HG03520 (cell line): ENCODE results near the gene CDHR5.

Experiments
- ATAC-seq: cut with Tn5 transposase; IDR thresholded peaks from one replicate; pipeline ENCODE4 v1.9.1; 2021; ENCODE audit warnings: mild to moderate bottlenecking, moderate library complexity; ENCODE audit not compliant: unreplicated experiment

CDHR5 gene

DNA sequence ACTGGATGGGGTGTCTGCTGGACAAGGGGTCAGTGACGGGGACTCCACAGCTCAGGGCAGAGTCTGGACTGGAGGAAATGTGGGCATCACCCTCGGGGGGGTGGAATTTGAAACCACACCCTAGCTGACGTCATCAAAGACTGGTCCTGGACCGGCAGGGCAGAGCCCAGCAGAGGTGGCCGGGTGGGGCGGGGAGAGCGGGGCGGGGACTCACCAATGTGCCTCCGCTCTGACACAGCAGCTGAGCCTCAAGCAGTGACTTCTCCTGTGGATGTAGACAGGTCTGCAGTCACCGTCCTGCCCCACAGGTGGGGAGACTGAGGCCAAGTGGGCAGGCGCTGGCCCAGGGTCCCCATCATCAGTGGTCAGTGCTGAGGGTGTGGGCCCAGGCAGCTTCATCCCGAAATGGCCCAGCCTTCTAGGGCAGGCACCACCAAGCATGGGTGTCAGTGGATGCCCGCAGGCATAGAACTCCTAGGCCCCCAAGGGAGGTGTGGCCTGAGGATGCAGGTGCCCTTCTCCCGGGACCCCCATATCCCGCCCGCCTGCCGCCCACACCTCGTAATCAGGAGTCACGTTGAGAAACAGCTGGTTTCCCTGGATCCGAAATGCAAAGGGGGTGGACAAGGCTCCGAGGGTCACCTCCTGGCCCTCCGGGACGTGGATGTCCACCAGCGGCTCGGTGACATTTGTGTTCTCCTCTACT, 603 bp downstream of the CDHR5 start:
- no peak for ATAC-seq

DNA sequence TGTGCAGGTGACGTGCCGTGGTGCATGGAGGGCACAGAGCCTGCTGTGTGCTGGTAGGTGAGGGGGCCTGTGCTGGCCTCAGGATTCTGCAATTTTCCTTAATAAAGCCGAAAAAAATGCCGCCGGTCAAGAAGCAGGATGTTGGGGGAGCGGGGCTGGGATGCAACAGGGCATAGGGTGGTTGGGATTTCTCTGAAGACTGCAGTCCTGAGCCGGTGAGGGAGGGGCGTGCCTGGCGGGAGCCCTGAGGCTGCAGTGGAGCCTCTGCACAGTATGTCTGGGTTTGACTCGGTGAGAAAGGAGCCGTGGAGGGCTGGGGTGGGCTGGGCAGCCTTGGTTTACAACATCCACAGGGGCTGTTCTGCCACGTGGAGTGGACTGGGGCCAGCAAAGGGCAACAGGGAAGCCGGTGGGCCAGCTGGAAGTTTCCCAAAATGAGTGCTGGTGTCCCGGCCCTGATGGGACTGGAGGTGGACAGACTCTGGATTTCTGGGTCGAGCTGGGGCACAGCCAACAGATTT, 1.3 kb downstream of the CDHR5 start:
- no peak for ATAC-seq

DNA sequence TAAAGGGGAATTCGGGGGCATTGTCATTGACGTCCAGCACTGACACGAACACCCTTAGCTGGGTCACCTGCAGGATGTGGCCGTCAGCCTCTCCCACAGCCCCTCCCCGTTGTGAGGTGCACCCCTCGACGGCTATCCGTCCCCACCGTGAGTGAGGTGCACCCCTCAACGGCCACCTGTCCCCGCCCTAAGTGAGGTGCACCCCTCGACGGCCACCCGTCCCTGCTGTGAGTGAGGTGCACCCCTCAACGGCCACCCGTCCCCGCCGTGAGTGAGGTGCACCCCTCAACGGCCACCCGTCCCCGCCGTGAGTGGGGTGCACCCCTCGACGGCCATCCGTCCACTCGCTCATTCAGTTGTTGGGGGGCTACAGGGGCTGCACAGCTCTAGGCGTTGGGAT, 2.9 kb downstream of the CDHR5 start:
- ATAC-seq, result no peak

DNA sequence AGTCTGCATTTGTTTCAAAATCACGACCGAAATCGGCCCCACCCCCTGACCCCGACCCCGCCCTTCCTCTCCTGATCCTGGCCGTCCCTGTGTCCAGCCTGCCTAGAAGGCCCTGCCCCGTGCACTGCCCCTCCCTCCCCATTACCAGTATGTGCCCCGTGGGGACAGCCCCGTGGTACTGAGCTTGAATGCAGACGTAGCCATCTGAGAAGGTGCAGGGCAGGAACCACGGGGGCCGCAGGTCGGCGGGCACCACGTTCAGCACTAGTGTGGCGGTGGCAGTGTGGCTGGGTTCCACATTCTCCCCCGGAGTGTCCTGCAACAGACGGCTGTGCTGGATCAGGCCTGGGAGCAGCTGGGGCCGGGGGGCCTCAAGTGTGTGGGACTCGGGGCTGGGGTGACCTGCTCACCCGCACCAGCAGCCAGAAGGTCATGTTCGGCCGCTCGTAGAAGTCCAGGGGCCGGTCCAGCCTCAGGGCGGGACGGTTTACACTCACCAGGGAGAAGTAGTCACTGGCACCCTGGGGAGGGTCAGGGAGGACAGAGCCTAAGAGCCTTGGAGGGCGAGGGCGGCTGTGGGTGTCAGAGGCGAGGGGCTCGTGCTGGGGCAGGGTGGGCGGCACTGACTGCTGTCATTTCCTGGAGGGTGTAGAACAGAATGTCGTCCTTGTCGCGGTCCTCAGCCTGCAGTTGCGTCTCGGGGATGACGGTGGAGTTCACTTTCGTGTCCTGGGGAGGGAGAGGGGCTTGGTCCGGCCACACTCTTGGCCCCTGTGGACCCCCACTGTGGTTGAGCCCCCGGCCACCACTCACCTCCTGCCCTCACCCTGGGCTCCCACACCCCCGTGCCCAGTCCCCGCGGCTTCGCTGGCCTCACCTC, 3.6 kb downstream of the CDHR5 start:
- no peak for ATAC-seq

DNA sequence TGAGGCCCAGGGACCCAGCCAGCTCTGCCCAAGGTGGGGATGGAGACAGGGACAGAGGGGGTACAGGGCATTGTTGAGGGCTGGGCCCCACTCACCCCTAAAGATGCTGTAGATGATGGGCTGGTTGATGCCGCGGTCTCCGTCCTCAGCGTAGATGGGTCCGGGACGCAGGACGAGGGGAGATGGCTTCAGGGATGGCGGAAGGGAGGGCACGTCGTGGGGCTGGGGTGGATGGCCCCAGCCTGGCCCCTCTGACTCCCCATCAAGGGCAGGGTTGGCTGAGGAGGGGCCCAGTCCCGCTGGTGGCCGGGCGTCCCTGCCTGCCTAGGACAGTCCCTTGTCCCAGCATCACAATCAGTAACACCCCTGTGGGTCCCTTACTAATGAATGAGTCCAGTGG, 4.6 kb downstream of the CDHR5 start:
- ATAC-seq, result no peak

DNA sequence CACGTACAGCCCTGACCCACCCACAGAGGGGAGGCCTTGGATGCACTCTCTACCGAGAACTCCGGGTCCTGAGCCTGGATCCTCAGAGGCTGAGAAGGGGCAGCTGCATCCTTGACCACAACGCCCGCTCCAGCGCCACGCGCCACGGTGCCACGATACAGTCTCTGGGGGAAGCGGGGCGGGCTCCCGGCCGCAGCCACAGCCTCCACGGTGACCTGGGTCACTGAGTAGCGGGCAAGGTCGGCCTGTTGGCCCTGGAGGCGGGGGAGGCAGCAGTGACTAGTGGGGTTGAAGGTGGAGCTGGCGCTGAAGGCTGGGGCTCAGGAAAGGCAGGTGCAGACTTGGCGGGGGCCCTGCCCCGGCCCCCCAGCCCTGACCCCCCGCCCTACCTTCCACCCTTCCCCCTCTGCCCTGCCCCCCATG, 5.1 kb downstream of the CDHR5 start:
- no peak for ATAC-seq

DNA sequence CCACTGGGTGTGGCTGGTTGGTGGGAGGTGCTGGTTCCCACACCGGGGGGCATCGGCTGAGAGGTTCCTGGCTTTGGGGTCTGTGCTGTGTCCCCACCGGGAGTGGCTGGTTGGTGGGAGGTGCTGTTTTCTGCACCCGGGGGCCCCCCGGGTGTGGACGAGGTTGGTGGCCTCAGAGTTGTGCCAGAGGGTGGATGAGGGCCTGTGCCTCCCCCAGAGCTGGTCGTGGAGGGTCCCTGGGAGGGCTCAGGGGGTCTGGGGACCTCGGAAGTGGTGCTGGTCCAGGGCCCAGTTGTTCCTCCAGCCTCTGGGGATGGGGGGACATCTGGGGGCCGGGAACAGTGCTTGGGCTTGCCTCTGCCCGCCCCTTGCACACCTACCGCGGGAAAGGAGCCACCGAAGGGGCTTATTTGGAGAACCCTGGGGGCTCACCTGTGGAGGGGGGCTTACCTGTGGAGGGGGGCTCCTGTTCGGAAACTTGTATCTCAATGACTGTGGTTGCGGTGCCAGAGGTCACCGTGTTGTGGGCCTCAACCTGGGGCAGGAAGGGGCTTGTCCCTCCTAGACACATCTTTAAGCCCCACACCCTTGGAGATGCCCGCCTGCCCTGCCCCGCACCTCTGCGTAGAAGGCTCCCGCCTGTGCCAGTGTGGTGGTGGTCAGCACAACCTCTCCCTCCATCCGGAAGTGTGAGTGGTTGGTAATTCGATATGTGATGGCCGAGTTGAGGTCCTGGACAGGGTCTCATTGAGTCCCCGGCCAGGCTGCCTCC, 5.7 kb downstream of the CDHR5 start:
- no peak for ATAC-seq

DNA sequence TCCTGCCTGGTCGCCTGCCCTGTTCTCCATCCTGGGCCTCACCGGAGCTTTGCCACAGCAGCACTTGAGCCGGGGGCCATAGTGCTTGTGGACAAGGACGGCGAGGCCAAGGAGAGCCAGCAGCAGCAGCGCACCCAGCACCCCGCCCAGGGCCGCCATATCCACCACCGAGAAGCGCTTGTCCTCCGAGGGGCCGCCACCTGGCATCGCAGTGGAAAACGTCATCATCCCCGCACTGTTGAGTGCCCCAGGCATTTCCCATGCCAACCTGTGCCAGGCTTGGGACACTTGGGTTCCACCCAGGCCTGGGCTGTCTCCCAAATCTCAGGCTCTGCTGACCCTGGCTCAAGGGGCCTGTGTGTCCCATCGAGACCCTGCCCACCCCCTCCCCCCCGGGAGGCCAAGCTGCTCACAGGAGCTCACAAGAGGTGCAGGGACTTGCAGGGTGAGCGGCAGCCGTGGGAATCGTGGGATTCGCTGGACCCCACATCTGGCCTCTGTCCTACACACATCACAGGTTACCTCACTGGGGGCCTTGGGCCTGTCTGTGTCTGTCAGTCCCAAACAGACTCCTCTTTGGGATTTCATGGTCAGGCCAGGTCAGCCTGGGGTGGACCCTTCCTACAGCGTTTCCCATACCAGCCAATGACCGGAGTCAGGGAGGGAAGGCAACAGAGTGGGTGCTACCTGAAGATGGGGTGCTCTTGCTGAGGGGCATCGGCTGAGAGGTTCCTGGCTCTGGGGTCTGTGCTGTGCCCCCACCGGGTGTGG, 6.7 kb downstream of the CDHR5 start:
- ATAC-seq, result no peak

DNA sequence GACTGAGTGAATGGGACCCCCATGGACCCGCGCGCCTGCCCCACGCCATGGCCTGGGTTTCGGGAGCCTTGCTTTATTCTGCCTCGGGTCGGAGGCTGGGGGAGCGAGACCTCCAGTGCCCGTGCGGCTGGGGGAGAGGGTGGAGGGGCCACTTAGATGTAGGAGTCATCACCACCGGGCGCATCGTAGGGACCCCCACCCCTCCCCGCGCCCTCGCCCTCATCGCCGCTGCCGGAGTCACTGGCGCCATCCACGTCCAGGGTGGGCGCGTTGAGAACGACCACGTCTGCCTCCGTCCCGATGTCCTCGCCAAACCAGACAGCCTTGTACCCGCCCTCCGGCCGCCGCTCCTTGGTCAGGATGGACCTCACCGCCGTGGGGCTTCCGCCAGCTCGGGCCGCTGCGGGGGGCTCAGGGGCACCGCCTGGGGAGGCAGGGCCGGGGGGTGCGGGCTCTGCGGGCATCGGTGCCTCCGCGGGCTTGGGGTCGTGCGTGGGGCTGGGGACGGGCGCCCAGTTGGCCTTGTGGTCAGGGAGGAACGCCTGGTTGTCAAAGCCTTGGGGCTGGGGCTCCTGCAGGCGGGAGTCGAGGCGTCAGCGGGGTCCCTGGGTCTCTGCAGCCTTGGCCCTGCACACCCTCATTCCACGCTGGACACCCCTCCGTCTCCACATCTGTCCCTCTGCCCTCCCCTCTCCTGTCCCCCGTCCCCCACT, 7.4 kb downstream of the CDHR5 start:
- no peak for ATAC-seq

DNA sequence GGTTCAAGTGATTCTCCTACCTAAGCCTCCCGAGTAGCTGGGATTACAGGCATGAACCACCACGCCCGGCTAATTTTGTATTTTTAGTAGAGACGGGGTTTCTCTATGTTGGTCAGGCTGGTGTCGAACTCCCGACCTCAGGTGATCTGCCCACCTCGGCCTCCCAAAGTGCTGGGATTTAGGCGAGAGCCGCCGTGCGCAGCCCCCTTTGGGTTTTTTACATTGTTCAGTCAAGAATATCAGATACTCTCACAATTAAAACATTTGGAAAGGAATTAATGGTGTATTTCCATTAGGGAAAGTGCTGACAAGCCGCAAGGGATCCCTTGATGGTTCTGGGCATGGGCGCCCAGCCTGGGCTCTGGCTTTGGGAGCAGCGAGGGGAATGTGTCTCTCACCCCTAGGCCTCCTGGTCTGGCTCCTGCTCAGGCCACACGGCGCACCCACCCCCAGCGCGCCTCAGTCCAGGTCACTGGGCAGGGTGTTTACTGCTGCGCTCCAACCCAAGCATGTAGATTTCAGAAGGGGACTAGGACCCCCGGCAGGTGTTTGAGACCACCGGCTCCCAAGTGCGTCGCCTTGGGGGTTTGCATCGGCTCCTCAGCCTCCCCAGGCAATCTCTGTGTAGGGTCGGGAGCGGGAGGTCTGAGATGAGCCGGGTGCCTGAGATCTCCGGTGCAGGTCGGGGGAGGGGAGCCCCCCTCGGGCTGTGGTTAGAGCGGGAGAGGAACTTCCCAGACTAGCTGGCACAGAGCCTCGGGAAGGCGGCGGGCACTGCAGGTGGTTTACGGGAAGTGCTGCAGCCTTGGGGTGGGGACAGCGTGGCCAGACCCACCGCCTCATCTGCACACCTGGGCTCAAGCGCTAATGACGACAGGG, 8.2 kb downstream of the CDHR5 start:
- no peak for ATAC-seq

DNA sequence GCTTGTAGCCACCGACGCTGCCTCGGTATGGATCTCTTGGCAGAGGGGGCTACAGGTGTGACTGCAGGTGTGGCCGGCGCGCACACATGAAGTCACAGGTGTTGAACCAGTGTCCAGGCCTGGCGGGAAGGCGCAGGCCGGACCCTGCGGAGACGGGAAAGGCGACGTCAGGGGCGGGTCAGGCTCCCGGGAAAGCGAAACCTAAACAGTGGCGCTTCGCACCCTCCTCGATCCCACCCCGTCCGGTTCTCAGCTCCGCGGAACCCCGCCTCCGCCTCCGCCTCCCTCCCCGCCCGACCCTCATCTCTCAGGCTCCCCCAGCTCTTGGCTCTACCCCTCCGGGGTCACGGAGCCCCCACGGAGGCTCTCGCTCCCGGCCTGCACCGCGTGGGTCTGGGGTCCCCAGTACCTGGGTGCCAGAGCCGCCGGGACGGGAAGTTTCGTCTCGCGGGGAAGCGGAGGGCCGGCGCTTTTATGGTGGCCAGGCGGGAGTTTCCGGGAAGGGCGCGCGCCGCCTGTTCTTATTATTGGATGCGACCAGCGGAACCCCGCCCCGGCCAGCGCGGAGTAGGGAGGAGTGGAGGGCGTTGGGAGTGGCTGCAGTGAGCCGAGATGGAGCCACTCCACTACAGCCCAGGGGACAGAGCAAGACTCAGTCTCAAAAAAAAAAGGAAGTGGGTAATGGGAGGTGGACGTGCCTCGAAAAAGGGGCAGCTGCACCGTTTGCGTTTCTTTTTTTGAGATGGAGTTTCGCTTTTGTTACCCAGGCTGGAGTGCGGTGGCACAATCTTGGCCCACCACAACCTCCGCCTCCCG, 9.0 kb downstream of the CDHR5 start, which contains the start of gene IRF7:
Gene IRF7, minus strand, starts transcription at position 447 of the 816 bp plus-strand sequence. CDS start 586 bp downstream, outside the sequence.
- ATAC-seq, result peak; percentile 68

DNA sequence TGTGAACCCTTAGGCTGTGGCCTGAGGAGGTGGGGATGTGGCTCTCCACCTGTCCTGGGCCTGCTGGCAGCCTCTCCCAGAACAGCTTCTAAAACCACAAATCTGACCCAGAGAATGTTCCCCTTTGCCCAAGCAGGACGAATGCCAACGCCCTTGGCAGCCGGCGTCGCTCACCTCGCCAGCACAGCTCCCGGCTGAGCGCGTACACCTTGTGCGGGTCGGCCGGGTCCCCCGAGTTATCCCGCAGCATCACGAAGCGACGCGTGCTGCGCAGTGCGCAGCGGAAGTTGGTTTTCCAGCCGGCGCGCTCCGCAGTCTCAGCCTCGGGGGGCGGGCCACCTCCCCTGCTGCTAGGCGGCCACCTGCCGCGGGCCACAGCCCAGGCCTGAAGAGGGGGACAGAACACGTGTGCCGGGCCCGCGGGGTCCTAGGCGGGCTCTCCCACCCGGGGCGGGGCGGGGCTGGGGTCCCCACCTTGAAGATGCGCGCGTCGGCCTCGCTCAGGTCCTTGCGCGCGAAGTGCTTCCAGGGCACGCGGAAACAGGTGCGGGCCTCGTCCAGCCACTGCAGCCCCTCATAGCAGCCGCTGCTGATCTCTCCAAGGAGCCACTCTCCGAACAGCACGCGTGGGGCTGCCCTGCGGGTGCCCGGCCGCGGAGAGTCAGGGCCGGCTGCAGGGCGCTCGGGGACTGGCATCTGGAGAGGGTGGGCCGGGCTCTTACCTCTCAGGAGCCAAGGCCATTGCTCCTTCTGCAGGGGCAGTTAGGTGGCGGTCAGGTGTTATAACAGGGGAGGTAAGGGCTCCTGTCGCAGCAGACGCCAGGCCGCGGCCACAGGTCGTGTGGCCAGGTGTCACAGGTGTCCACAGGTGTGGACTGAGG, 9.9 kb downstream of the CDHR5 start:
- ATAC-seq, result peak; percentile 3

DNA sequence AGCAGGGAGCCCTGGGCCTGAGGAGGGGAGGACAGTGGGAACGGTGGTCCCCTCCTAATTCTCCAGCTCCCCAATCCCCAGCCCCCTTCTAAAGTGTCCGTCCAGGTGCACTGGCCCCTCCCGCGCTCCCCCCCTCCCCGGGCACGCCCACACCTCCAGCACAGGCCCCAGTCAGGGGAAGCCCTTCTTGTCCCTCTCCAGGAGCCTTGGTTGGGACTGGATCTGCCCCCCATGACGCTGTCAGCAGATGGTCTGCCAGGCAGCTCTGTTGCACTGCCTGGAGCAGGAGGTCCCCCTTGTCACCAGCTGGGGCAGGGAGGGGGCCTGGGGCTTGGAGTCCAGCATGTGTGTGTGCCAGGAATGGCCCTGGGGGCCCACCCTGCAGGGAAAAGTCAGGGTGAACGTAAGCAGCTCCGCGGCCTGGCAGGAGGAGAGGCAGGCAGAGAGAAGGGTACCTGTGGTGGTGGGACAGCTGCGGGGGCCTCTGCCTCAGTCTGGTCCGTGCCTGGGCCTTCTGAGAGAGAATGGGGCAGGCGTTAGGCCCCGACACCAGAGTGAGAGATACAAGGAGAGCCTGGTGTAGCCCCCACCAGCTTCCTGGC, 10.6 kb downstream of the CDHR5 start:
- no peak for ATAC-seq

DNA sequence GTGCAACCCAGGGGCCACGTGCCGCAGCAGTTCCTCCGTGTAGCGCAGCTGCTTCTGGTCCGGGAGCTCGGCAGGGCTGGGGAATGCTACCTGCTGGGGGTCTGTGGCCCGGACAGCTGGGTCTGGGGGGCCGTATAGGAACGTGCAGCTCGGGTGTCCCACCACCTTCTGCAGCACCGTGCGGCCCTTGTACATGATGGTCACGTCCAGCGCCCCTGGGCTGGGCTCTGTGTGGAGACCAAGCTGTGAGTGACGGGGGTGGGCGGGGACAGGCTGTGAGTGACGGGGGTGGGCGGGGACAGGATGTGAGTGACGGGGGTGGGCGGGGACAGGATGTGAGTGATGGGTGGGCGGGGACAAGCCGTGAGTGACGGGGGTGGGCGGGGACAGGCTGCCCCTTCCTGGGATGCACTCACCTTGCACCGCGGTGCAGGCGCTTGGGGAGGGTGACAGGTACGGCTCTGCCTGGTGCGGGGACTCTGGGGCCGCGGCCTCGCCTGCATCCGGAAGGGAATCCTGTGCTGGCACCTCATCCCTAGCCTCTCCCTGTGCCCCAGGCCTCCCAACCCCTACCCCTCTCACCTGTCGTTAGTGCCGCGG, 11.3 kb downstream of the CDHR5 start:
- no peak for ATAC-seq

DNA sequence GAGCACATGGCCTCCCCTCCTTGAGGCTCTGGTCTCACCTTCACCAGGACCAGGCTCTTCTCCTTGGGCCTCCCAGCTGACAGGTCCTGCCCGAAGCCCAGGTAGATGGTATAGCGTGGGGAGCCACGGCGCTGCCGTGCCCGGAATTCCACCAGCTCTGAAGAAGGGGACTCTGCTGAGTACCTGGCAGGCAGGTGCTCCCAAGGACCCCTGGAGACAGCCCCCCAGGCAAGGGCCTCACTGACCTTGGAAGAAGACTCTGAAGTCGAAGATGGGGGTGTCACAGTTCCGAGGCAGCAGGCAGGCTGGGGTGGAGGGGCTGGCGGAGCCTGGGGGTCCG, 11.8 kb downstream of the CDHR5 start:
- no peak for ATAC-seq

DNA sequence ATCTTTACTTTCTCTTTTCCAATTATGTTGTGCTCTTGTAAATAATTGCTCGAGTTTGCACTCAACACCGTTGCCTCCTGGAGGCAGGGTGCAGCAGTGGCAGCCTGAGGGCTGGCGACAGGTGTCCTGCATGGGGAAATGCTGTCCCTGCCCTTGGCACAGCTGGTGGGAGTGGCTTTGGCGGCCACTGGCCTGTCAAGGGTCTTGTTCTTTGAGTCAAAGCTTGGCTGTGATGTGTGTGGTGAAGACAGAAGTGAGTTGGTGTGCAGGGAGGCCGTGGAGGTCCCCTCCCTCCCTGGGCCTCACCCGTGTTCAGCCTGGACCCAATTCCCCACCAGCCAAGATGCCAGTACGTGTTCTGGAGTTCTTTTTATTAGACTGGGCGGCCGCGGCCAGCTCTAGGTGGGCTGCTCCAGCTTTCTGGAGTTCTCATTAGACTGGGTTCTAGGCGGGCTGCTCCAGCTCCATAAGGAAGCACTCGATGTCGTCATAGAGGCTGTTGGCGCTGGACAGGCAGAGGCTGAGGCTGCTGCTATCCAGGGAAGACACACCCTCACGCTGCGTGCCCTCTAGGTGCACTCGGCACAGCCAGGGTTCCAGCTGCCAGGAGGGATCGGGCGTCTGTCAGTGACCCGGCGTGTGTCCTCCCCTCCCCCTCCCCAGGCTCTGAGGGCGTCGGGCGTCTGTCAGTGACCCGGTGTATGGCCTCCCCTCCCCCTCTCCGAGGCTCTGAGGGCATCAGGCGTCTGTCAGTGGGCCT, 12.4 kb downstream of the CDHR5 start:
- ATAC-seq, result no peak
